K562 (cell line): ENCODE results near the gene CCNY. TPM values are rescaled to one million over a fixed set of nuclear protein-coding genes. Genes with fewer than 3 reads are reported as not detected.

Experiments
- ARID1B ChIP-seq: fragments of 450-650 bp; IDR thresholded peaks from 2 replicates; pipeline ENCODE4 v1.6.1; 2016; ENCODE audit warnings: antibody characterized with exemption, mild to moderate bottlenecking, inconsistent platforms
- HDAC2 ChIP-seq: fragments of 450-650 bp; IDR thresholded peaks from 2 replicates; pipeline ENCODE4 v1.6.1; 2016; ENCODE audit warnings: mild to moderate bottlenecking
- MGA ChIP-seq: fragments of 450-650 bp; IDR thresholded peaks from 2 replicates; pipeline ENCODE4 v1.6.1; 2016; ENCODE audit warnings: mild to moderate bottlenecking, moderate library complexity
- MNT ChIP-seq, 2 experiments: fragments of 450-650 bp; conservative IDR thresholded peaks; 2 replicates each; pipeline ENCODE4 v1.6.1; 2017; ENCODE audit warnings: mild to moderate bottlenecking in 2 of 2, moderate library complexity in 2 of 2
- ZNF592 ChIP-seq: fragments of 450-650 bp; IDR thresholded peaks from 2 replicates; pipeline ENCODE4 v1.6.1; 2017; ENCODE audit warnings: antibody characterized with exemption, mild to moderate bottlenecking
- ZNF76 ChIP-seq: fragments of 250-450 bp; sonication (Bioruptor Pico); IDR thresholded peaks from 2 replicates; pipeline ENCODE4 v1.4.0; 2020; ENCODE audit warnings: mild to moderate bottlenecking, moderate library complexity, borderline replicate concordance
- polyA plus RNA-seq, 8 experiments: library from polyadenylated mRNA; depleted of rRNA in 4 of 8; stranded (reverse) in 5 of 8; unstranded in 3 of 8; fragments of >200 nt; fragmentation: Nextera tagmentation in 2 of 8; fragmentation: Illumina TruSeq in 1 of 8; extraction: Ambion mirVana in 2 of 8; extraction: Trizol in 1 of 8; gene quantifications; 2 replicates each; pipeline versions ENCODE4 v1.2.1 to v1.2.3, GENCODE V29; 2011 to 2014; ENCODE audit warnings: inconsistent platforms in 1 of 8, missing spikeins in 1 of 8
- total RNA-seq, 7 experiments: library from RNA; depleted of rRNA in 6 of 7; stranded (reverse); fragments of >200 nt in 6 of 7; fragmentation: Illumina TruSeq in 2 of 7; extraction: Trizol in 2 of 7; gene quantifications; 2 replicates each; pipeline versions ENCODE4 v1.2.1 to v1.2.3, GENCODE V29; 2011 to 2021; ENCODE audit warnings: low replicate concordance in 1 of 7
- TF ChIP-seq, protein P1 (sequence below): fragments of 250-450 bp; sonication (Bioruptor Pico); IDR thresholded peaks from 2 replicates; pipeline ENCODE4 v1.8.0; 2022; ENCODE audit warnings: inconsistent platforms, mild to moderate bottlenecking, moderate library complexity, borderline replicate concordance

The CCNY gene
- total and polyA plus RNA-seq, 9 of the 15 experiments (the other 6 are each of a cell fraction or from before 2014, with no cell fraction given): 8.4 to 109 (median 38.6) TPM

DNA sequence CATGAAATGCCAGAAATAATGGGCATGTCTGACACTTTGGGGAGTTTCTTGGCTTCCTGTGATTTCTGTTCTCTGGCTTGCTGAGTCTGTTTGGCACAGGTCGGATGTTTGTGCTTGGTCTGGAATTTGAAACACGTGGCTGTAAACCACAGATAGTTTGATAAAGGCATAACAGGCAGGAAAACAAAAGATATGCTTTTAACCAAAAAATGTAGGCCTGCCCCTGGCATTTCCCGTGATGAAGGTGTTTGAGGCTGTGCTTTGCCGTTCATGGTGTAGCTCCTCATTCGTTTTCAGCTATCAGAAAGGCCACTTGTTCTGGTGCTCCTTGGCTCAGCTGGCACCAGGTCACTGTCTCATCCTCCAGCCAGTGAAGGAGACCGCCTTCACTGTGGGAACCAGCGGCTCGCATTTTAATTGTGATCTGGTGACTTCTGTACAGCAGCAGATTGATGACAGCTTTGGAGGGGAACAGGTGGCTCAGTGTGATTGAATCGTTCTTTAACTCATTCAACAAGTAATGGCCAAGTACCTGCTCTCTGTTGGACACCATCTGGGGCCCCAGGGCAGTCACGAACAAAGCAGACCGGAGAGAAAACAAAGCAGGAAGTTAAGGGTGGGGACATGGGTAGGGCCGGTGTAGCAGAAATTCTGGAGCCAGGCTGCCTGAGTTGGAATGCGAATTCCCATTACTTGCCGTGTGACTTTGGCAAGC is 111.5 kb downstream of the CCNY start (continued):
- peak; percentile 35; the same call in 1 of the 2 replicates for TF ChIP-seq MGA
- TF ChIP-seq MNT (conservative IDR thresholded peaks at IDR 0.05): peak; percentile 53 to 68
- TF ChIP-seq ZNF592: 0 out of 2 replicates have a peak, but pooled peaks have one; percentile 19
- no peak for TF ChIP-seq ZNF76 (CRISPR knock-in tag)
- TF ChIP-seq ARID1B: peak; percentile 16; the same call in 1 of the 2 replicates
- peak; percentile 48; the same call in 1 of the 2 replicates for TF ChIP-seq HDAC2
- TF ChIP-seq, protein P1, sequence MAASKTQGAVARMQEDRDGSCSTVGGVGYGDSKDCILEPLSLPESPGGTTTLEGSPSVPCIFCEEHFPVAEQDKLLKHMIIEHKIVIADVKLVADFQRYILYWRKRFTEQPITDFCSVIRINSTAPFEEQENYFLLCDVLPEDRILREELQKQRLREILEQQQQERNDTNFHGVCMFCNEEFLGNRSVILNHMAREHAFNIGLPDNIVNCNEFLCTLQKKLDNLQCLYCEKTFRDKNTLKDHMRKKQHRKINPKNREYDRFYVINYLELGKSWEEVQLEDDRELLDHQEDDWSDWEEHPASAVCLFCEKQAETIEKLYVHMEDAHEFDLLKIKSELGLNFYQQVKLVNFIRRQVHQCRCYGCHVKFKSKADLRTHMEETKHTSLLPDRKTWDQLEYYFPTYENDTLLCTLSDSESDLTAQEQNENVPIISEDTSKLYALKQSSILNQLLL (CRISPR knock-in tag): no peak
